Pancreas (tissue), 10 donors: Measurements from ENCODE around the gene FARS2. TPM values are rescaled to one million over a fixed set of nuclear protein-coding genes. Genes with fewer than 3 reads are reported as not detected.

Experiments used
- ATAC-seq, 4 donors: fragments of 200-7000 bp; cut with Tn5 transposase; one replicate each; pipeline versions ENCODE4 v1.8.0 to v1.9.1; 2020; ENCODE audit warnings: mild to moderate bottlenecking in 4 of 4, moderate library complexity in 4 of 4
- DNase-seq, 6 donors: peaks; one replicate each; pipeline ENCODE4 v3.0.0-alpha.2; 2020
- FAIRE-seq: peaks from 2 replicates; lab custom pipeline; 2012; peaks lifted over from hg19 to GRCh38; lab: Jason Lieb, UNC
- H3K27ac ChIP-seq, 4 donors: fragments of 200-600 bp; sonication (generic); 1 replicate in 3 of 4; 2 replicates in 1 of 4; pipeline versions ENCODE4 v1.5.0 to v1.8.0; 2020
- H3K27me3 ChIP-seq, 4 donors: fragments of 200-600 bp; one replicate each; pipeline ENCODE4 v1.8.0; 2021
- H3K36me3 ChIP-seq, 3 donors: fragments of 200-600 bp; sonication (generic) in 1 of 3; one replicate each; pipeline versions ENCODE4 v1.5.0 to v1.8.0; 2020 to 2021
- H3K4me1 ChIP-seq, 3 donors: fragments of 200-600 bp; one replicate each; pipeline ENCODE4 v1.8.0; 2021
- H3K4me3 ChIP-seq, 4 donors: fragments of 200-600 bp; sonication (generic) in 2 of 4; one replicate each; pipeline versions ENCODE4 v1.5.0 to v1.8.0; 2020 to 2021
- H3K9me3 ChIP-seq, 4 donors: fragments of 200-600 bp; one replicate each; pipeline ENCODE4 v1.8.0; 2021
- WGBS, 2 donors: extraction: QIAGEN DNeasy Blood & Tissue Kit; methylation state at CpG; one replicate each; pipeline ENCODE4 v1.1.7; 2013; 5-methylcytosine and 5-hydroxymethylcytosine counted together
- intact Hi-C, 3 donors: fragments of 100-400 bp; cut with DNase I; formaldehyde crosslinking; loops; one replicate each; pipeline versions ENCODE4 v1.11.1 to v1.14.2; 2022
- polyA plus RNA-seq, 2 donors: library from polyadenylated mRNA; stranded (reverse); fragments of 200-250 nt; gene quantifications; one replicate each; pipeline ENCODE4 v1.2.3, GENCODE V29; 2013
- total RNA-seq, 6 donors: library from RNA; stranded (reverse); fragmentation: NEBNext Ultra II Directional in 4 of 6; extraction: Animal tissue kit (Norgen Biotek cat#: 25700) in 4 of 6; gene quantifications; one replicate each; pipeline versions ENCODE4 v1.2.1 to v1.2.4, GENCODE V29; 2021 to 2023
- TF ChIP-seq, protein P1 (sequence below), 4 donors: fragments of 200-600 bp; sonication (generic) in 3 of 4; IDR thresholded peaks; one replicate each; pipeline versions ENCODE4 v1.5.0 to v1.8.0; 2021; ENCODE audit warnings: antibody characterized with exemption in 4 of 4
- donor health status: healthy with polysubstance abuse.
- donor health status: DM: no; HTN: no; CAD: no; lungs with moderate emphysema.
- donor health status: DM: no; HTN: no; CAD: no.
- donor health status: control.
- donor health status: control.
- donor health status: Bipolar disorder and iron deficiency.
- donor health status: DM: yes; HTN: yes; CAD: no.
- donor health status: DM: no; HTN: no; CAD: no.
- donor health status: DM: no; HTN: no; CAD: no.
- donor health status: DM: yes; HTN: yes; CAD: no.

FARS2 gene
- total and polyA plus RNA-seq, 8 donors: 4.1 to 10.3 (median 7.5) TPM

DNA sequence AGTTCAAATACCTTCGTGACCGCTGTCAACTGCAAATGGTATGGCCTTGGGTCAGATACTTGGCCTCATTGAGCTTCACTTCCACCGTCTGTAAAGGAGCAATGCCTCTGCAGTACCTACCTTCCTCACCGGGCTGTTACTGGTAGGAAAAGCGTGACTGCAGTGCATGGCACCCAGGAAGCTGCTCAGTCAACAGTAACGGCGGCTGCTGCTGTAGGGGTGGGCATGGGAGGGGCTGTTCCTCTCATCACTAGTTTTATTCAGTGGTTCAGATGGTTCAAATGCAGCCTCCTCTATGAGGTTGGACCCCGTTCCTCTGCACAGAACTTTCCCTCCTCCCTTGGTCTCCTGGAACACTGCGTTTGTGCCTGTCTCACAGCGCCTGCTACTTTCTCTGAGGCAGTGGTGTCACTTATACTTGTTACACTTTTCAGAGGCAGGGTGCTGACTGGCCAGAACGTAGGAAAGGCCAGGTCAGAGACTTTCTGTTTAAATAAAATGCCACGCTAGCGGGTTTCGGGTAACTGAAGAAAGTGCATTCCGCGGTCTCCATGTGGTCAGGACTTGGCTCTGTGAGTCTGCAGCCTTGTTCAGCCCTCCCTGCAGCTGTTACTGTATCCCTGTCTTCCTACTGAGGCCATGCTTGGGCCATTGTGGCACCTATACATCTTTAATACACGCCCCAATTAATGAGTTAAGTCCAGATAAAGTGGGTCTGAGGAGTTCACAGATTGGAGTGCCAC, 465.8 kb downstream of the FARS2 start:
- Histone ChIP-seq H3K36me3 (no peaks in the 10 kb centered on the region), H3K4me1 (no peaks in the 10 kb centered on the region), H3K4me3 (no peak overlapping the region), H3K27ac (no peak overlapping the region), H3K9me3 (no peaks in the 10 kb centered on the region), H3K27me3 (no peaks in the 10 kb centered on the region)
- 95% methylated on average over 17 of the region's 17 CpGs for WGBS, 2 donors
- FAIRE-seq (no peak), ATAC-seq (no peak), DNase-seq (no peak)
- intact Hi-C loops: no loop called here
- TF ChIP-seq, protein P1, sequence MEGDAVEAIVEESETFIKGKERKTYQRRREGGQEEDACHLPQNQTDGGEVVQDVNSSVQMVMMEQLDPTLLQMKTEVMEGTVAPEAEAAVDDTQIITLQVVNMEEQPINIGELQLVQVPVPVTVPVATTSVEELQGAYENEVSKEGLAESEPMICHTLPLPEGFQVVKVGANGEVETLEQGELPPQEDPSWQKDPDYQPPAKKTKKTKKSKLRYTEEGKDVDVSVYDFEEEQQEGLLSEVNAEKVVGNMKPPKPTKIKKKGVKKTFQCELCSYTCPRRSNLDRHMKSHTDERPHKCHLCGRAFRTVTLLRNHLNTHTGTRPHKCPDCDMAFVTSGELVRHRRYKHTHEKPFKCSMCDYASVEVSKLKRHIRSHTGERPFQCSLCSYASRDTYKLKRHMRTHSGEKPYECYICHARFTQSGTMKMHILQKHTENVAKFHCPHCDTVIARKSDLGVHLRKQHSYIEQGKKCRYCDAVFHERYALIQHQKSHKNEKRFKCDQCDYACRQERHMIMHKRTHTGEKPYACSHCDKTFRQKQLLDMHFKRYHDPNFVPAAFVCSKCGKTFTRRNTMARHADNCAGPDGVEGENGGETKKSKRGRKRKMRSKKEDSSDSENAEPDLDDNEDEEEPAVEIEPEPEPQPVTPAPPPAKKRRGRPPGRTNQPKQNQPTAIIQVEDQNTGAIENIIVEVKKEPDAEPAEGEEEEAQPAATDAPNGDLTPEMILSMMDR (IDR thresholded peaks at IDR 0.05): no peak

DNA sequence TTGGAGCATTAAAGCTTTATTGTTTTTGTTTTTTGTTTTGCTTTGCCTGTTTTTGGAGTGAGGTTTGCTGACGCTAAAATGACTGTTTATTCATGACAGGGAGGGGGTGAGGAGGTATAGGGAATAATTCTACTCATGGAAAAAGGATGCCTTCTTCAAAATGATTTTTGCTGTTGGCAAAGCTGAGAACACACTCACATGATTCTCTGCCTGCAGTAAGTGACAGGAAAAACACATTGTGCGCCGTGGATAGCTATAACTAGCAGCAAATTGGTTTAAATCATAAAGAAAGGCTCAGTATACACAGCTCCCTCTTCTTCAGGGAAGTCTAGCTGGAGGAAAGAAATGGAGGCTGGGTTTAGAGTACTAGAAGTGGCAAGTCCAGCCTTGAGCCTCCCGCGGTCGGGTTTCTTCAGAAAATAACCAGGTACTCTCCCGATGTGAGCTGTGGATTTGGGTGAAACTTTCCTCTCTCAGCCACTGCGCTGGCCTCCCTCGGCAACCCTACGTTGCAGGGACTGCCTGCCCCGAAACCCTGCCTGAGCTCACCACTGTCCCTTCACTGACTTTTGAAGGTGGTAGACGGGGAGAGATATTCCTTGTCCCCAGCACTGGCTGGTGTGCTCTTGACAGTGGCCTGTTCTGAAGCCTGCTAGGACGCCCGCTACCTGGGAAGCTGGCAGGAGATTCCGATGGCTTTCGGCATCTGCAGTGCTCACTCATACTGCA, 467.2 kb downstream of the FARS2 start:
- Histone ChIP-seq H3K4me3 (no peak overlapping the region), H3K9me3 (no peaks in the 10 kb centered on the region), H3K4me1 (no peaks in the 10 kb centered on the region), H3K36me3 (no peaks in the 10 kb centered on the region), H3K27me3 (no peaks in the 10 kb centered on the region), H3K27ac (no peak overlapping the region)
- DNase-seq (no peak), FAIRE-seq (no peak), ATAC-seq (no peak)
- TF ChIP-seq, protein P1 (IDR thresholded peaks at IDR 0.05): no peak
- WGBS, 2 donors: 92 to 94% methylated on average over 16 of the region's 16 CpGs
- intact Hi-C loops: no loop called here

DNA sequence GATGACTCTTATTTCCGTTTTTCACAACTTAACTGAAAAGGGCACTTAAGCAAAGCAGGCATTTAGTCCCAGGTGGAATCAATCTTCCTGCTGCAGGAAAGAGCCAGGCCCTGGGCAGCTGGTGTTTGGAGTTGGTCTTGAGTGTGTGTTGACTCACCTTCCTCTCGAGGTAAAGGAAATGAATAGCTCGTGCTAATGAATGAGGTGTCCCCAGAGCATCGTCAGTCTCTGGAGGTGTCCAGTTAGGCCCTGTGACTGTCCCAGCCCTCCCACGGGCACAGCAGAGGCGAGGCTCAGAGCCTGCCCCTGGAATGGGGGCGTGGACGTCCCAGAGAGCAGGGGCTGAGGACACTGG, 467.7 kb downstream of the FARS2 start:
- WGBS, 2 donors: 71 to 76% methylated on average over 8 of the region's 8 CpGs
- ATAC-seq (peak in 2 of 4 donors; percentile 31 to 62), DNase-seq (no peak), FAIRE-seq (no peak)
- Histone ChIP-seq H3K27me3 (no peaks in the 10 kb centered on the region), H3K9me3 (no peaks in the 10 kb centered on the region), H3K4me1 (no peaks in the 10 kb centered on the region), H3K4me3 (no peak overlapping the region), H3K27ac (no peak overlapping the region), H3K36me3 (no peaks in the 10 kb centered on the region)
- intact Hi-C loops: no loop called here
- TF ChIP-seq, protein P1 (IDR thresholded peaks at IDR 0.05): no peak

DNA sequence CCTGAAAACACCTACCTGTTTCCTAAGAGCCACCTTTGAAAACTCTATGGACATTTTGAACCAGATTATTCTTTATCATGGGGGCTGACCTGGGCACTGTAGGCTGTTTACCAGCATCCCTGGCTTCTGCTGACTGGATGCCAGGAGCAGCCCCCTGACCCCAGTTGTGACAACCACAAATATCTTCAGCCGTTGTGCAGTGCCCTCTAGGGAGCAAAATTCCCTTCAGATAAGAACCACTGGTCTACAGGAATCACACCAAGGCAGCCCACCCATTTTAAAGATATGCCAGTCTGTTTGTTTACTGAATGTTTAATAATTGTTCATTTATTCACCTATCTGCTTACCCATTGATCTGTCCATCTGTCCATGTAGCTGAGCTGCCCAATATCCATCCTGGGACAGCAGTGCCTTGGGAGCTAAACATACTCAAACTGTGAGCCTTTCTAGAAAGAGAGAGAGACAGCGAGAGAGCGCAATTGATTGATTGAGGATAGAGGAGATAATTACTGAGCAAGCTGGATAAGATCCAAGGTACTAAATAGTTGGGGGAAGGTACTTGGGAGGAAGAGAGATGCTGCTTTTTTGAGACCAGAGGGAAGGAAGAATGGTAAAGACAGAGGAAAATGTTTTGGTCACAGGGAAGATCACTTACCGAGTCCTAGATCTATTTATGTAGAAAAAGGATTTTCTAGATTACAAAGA, 468.7 kb downstream of the FARS2 start:
- H3K36me3 ChIP-seq: no peaks in the 10 kb centered on the region
- TF ChIP-seq, protein P1 (IDR thresholded peaks at IDR 0.05): no peak
- H3K27me3 ChIP-seq: no peaks in the 10 kb centered on the region
- no peak for DNase-seq
- WGBS, 2 donors: 69 to 73% methylated on average over 4 of the region's 4 CpGs
- no peak overlapping the region for H3K27ac ChIP-seq
- intact Hi-C loops: no loop called here
- no peaks in the 10 kb centered on the region for H3K9me3 ChIP-seq
- H3K4me3 ChIP-seq: no peak overlapping the region
- H3K4me1 ChIP-seq: no peaks in the 10 kb centered on the region
- no peak for FAIRE-seq
- no peak for ATAC-seq
